Effector memory CD8-positive, alpha-beta T cell (primary cell): ENCODE data around the gene VWA3A.
"Not testable (repeated sequence)": the region's sequence is repeated elsewhere in the genome, so short reads cannot be mapped to it uniquely, and the experiment has no call there.

Experiments
- ATAC-seq: fragments of 150-1000 bp; cut with Tn5 transposase; replicated peaks from 2 replicates; pipeline ENCODE4 v1.10.0; 2021; ENCODE audit warnings: mild to moderate bottlenecking, moderate library complexity
- DNase-seq, 3 experiments: peaks; one replicate each; pipeline ENCODE4 v3.0.0; 2021
- H3K27ac Mint-ChIP-seq, 2 donors: one replicate each; pipeline ENCODE4 v1.8.0; 2022; ENCODE audit warnings: mild to moderate bottlenecking in 2 of 2, mixed read lengths in 2 of 2, moderate library complexity in 2 of 2
- H3K27me3 Mint-ChIP-seq, 2 donors: one replicate each; pipeline ENCODE4 v1.8.0; 2022; ENCODE audit warnings: mixed read lengths in 2 of 2
- H3K36me3 Mint-ChIP-seq: one replicate; pipeline ENCODE4 v1.8.0; 2022; ENCODE audit warnings: mild to moderate bottlenecking, moderate library complexity, mixed read lengths; ENCODE audit not compliant: insufficient read depth
- H3K4me1 Mint-ChIP-seq, 2 donors: one replicate each; pipeline ENCODE4 v1.8.0; 2022; ENCODE audit warnings: low read depth in 2 of 2, mixed read lengths in 2 of 2
- H3K4me3 Mint-ChIP-seq, 2 donors: one replicate each; pipeline ENCODE4 v1.8.0; 2022; ENCODE audit warnings: mild to moderate bottlenecking in 2 of 2, mixed read lengths in 2 of 2, moderate library complexity in 2 of 2
- H3K9me3 Mint-ChIP-seq, 2 donors: one replicate each; pipeline ENCODE4 v1.8.0; 2022; ENCODE audit warnings: mixed read lengths in 2 of 2
- total RNA-seq, 9 experiments: gene quantifications; one replicate each; lab custom pipeline; 2026; lab: John Stamatoyannopoulos, UW

The VWA3A gene, protein sequence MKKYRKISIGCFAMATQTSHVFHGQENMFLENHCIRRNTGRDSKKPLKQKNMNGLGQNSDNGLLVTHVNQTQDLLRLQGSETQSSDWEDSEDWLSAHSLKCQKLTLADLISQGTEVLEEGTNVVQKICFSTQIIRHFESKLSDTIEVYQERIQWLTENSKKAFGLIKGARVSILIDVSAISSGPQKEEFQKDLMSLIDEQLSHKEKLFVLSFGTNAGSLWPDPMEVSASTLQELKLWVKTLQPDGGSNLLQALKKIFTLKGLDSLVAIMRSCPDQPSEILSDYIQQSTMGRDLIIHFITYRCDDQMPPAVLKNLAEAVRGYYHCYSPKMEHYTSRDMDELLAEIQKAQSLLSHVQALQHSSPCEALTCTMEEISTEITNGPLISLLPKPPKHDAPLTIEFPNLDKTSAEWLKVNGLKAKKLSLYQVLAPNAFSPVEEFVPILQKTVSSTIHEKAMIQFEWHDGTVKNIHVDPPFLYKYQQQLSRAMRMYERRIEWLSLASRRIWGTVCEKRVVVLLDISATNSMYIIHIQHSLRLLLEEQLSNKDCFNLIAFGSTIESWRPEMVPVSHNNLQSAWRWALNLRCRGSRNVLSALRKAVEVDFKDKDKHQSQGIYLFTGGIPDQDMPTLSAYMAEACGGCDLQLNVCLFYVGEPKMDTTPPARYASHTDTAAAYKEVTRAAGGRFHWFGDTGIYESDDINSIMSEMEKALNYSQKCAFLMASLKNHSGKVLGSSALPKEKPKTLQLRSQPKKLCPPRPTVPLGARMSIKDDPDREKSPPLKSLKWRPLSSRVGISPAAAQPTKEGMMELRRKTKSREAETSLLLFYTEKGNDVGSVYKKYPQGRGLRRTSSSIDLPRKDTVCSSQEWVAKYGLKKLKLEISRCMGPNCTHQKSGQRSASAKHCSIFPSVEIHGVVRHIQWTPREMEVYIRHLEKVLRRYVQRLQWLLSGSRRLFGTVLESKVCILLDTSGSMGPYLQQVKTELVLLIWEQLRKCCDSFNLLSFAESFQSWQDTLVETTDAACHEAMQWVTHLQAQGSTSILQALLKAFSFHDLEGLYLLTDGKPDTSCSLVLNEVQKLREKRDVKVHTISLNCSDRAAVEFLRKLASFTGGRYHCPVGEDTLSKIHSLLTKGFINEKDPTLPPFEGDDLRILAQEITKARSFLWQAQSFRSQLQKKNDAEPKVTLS
- total RNA-seq: 0 to 1.6 (median 0.36) reads per million in 9 experiments

- no peak for DNase-seq
- H3K9me3 Mint-ChIP-seq: no peaks in the 10 kb centered on the region
- ATAC-seq: no peak
- H3K27ac Mint-ChIP-seq: peak within 1 kb of the TSS in 1 of 2 donors; percentile 27
- no peaks in the 10 kb centered on the region for H3K36me3 Mint-ChIP-seq
- no peaks in the 10 kb centered on the region for H3K4me1 Mint-ChIP-seq
- peaks cover 16 to 36% of the 10 kb centered on the region in 2 donors for H3K27me3 Mint-ChIP-seq
- H3K4me3 Mint-ChIP-seq: no peak within 1 kb of the TSS
Observed at GRCh38 chr16:22092143-22092933, at the start of gene VWA3A. TSS of gene VWA3A (plus strand) at chr16:22092541. CDS start at chr16:22092638, 97 bp downstream.

- not testable (repeated sequence) for DNase-seq, H3K4me1 Mint-ChIP-seq, H3K9me3 Mint-ChIP-seq, H3K27me3 Mint-ChIP-seq, H3K27ac Mint-ChIP-seq, H3K4me3 Mint-ChIP-seq, ATAC-seq, H3K36me3 Mint-ChIP-seq
Observed at GRCh38 chr16:22043882-22044281, 48.5 kb upstream of the VWA3A start.

- not testable (repeated sequence) for H3K36me3 Mint-ChIP-seq, H3K4me3 Mint-ChIP-seq, ATAC-seq, H3K4me1 Mint-ChIP-seq, DNase-seq, H3K27ac Mint-ChIP-seq, H3K27me3 Mint-ChIP-seq, H3K9me3 Mint-ChIP-seq
Observed at GRCh38 chr16:22045888-22046287, 46.5 kb upstream of the VWA3A start.

DNA sequence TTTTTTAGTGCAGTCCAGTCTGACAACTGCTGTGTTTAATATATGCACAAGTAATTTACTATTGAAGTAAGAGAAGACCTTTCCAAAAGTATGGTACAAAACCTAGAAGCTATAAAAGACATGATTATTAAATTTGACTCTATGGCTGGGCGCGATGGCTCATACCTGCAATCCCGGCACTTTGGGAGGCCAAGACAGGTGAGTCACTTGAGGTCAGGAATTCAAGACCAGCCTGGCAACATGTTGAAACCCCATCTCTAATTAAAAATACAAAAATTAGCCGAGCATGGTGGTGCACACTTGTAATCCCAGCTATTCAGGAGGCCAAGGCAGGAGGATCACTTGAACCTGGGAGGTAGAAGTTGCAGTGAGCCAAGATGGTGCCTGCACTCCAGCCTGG is 41.4 kb upstream of the VWA3A start:
- DNase-seq (no peak), ATAC-seq (no peak)
- Mint-ChIP-seq H3K9me3 (no peaks in the 10 kb centered on the region), H3K4me3 (no peak overlapping the region), H3K36me3 (peaks cover 4% of the 10 kb centered on the region), H3K27ac (no peak overlapping the region), H3K4me1 (peaks cover 10 to 23% of the 10 kb centered on the region in 2 donors), H3K27me3 (no peaks in the 10 kb centered on the region)

DNA sequence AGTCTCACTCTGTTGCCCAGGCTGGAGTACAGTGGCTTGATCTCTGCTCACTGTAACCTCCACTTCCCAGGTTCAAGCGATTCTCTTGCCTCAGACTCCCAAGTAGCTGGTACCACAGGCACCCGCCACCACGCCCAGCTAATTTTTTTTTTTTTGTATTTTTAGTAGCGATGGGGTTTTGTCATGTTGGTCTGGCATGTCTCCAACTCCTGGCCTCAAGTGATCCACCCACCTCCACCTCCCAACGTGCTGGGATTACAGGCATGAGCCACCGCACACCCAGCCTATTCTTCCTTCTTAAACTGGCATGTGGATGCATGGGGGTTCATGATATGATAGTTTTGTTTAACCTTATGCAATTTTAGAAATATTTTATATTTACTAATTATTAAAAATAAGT is 39.4 kb upstream of the VWA3A start:
- DNase-seq: no peak
- Mint-ChIP-seq H3K4me3 (no peak overlapping the region), H3K9me3 (no peaks in the 10 kb centered on the region), H3K36me3 (peaks cover 4% of the 10 kb centered on the region), H3K27ac (no peak overlapping the region), H3K27me3 (no peaks in the 10 kb centered on the region), H3K4me1 (peaks cover 10 to 30% of the 10 kb centered on the region in 2 donors)
- no peak for ATAC-seq

DNA sequence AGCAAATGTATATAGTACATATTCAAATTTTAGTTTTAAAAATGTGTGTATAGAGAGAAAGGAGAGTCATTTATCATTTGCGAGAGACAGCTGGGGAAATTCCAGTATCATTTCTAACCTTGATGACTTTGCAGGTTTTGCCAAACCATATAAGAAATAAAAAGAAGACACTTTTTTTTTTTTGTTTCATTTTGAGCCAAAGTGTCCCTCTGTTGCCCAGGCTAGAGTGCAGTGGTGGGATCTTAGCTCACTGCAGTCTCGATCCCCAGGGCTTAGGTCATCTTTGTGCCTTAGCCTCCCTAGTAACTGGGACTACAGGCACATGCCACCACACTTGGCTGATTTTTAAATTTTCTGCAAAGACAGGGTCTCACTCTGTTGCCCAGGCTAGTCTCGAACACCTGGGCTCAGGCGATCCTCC is 38.4 kb upstream of the VWA3A start:
- ATAC-seq (no peak), DNase-seq (no peak)
- no peaks in the 10 kb centered on the region for H3K9me3 Mint-ChIP-seq
- no peak overlapping the region for H3K4me3 Mint-ChIP-seq
- peaks cover 14 to 36% of the 10 kb centered on the region in 2 donors for H3K4me1 Mint-ChIP-seq
- H3K27me3 Mint-ChIP-seq: no peaks in the 10 kb centered on the region
- peaks cover 4% of the 10 kb centered on the region for H3K36me3 Mint-ChIP-seq
- no peak overlapping the region for H3K27ac Mint-ChIP-seq

GRCh38 chr16:22054847-22055590 is 37.3 kb upstream of the VWA3A start:
- Mint-ChIP-seq H3K9me3 (no peaks in the 10 kb centered on the region), H3K27me3 (no peaks in the 10 kb centered on the region), H3K36me3 (peaks cover 4% of the 10 kb centered on the region), H3K27ac (peak overlapping the region in 1 of 2 donors; percentile 38), H3K4me3 (no peak overlapping the region), H3K4me1 (peaks cover 17 to 33% of the 10 kb centered on the region in 2 donors)
- DNase-seq (no peak), ATAC-seq (no peak)

- peaks cover 4% of the 10 kb centered on the region for H3K36me3 Mint-ChIP-seq
- no peaks in the 10 kb centered on the region for H3K9me3 Mint-ChIP-seq
- H3K4me3 Mint-ChIP-seq: no peak overlapping the region
- ATAC-seq: no peak
- peaks cover 17 to 33% of the 10 kb centered on the region in 2 donors for H3K4me1 Mint-ChIP-seq
- H3K27me3 Mint-ChIP-seq: no peaks in the 10 kb centered on the region
- DNase-seq: no peak
- H3K27ac Mint-ChIP-seq: no peak overlapping the region
Observed at GRCh38 chr16:22055881-22056280, 36.5 kb upstream of the VWA3A start.

DNA sequence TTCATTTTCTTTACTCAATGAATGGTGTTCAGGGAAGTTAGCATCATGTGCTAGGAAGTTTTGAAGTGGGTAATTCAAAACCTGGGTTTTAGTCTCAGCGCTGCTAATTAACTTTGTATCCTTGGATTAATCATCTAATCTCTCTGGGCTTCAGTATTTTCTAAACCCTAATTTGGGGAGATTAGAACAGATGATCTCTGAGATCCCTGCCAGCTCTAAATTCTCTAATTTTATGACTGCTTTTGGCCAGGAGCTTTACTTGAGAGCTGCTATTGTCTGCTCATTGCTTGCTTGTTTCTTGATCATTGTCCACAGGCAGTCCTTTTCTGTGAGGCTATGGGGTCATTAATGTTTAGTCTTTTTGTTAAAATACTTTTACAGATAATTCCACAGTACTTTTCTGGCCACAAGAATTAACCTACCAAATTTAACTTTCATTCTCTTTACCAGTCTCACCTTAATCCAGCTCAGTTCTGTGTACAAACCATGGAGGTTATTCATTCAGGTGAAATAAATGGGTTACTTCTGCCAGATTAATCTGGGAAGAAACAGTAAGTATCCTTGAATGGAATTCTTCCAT is 28.4 kb upstream of the VWA3A start:
- Mint-ChIP-seq H3K4me3 (no peak overlapping the region), H3K27ac (no peak overlapping the region), H3K27me3 (no peaks in the 10 kb centered on the region), H3K4me1 (peaks cover 5% of the 10 kb centered on the region in 2 donors), H3K9me3 (no peaks in the 10 kb centered on the region), H3K36me3 (no peaks in the 10 kb centered on the region)
- no peak for DNase-seq
- ATAC-seq: no peak

GRCh38 chr16:22065252-22065651 is 27.1 kb upstream of the VWA3A start:
- ATAC-seq: no peak
- no peak overlapping the region for H3K27ac Mint-ChIP-seq
- H3K9me3 Mint-ChIP-seq: no peaks in the 10 kb centered on the region
- no peak overlapping the region for H3K4me3 Mint-ChIP-seq
- no peaks in the 10 kb centered on the region for H3K27me3 Mint-ChIP-seq
- H3K4me1 Mint-ChIP-seq: peaks cover 1 to 5% of the 10 kb centered on the region in 2 donors
- H3K36me3 Mint-ChIP-seq: no peaks in the 10 kb centered on the region
- no peak for DNase-seq

DNA sequence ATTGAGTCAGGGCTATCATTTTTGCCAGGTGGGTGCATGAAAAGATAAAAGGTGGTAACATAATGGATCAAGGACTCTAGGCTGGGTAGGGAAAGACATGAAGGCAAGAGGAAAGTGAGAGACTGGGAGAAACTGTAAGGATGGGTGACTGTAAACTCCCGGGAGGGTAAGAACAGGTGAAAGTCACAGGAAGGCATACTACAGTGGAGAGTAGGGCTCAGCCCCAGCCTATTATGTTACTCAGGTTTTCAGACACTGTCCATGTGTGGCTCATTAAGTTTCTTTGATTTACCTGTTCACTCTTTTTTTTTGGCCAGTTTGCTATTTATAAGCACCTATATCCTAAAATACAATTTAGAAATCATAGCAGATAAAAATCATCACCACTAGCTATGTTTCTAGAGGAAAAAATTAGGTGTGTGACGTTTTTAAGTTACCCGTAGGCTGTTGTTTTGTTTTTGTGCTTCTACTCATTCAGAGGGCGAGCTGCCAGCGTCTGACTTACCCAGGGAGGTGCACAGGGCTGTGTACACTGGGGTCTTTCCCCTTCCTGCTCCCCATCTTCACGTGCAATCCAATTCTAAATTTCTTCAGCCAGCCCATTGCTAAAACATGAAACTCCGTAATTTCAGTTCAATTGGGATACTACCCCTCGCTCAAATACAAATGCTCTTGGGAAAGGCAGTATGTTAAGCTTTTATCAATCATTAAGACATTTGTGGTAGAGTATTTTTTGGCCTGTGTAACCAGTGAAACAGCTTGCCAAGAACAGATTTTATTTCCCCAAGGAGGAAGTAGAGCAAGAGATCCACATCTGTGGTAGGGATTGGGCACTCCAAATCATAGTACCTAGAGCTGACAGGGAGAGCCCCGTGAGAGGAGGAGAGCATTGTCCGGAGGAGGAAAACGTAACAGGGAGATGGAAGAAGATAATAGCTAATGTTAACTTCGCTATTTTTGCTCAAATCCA is 21.7 kb upstream of the VWA3A start:
- no peaks in the 10 kb centered on the region for H3K27me3 Mint-ChIP-seq
- H3K9me3 Mint-ChIP-seq: no peaks in the 10 kb centered on the region
- ATAC-seq (no peak), DNase-seq (no peak)
- H3K4me3 Mint-ChIP-seq: no peak overlapping the region
- H3K4me1 Mint-ChIP-seq: peaks cover 0 to 6% of the 10 kb centered on the region in 2 donors
- H3K36me3 Mint-ChIP-seq: no peaks in the 10 kb centered on the region
- H3K27ac Mint-ChIP-seq: no peak overlapping the region
